ENCODE measurements around the gene TUBGCP3.
A peak's percentile ranks its signal among the peaks of the same experiment; 100 is the strongest.
"Not testable (repeated sequence)": the region's sequence is repeated elsewhere in the genome, so short reads cannot be mapped to it uniquely, and the experiment has no call there.

TUBGCP3 gene, protein sequence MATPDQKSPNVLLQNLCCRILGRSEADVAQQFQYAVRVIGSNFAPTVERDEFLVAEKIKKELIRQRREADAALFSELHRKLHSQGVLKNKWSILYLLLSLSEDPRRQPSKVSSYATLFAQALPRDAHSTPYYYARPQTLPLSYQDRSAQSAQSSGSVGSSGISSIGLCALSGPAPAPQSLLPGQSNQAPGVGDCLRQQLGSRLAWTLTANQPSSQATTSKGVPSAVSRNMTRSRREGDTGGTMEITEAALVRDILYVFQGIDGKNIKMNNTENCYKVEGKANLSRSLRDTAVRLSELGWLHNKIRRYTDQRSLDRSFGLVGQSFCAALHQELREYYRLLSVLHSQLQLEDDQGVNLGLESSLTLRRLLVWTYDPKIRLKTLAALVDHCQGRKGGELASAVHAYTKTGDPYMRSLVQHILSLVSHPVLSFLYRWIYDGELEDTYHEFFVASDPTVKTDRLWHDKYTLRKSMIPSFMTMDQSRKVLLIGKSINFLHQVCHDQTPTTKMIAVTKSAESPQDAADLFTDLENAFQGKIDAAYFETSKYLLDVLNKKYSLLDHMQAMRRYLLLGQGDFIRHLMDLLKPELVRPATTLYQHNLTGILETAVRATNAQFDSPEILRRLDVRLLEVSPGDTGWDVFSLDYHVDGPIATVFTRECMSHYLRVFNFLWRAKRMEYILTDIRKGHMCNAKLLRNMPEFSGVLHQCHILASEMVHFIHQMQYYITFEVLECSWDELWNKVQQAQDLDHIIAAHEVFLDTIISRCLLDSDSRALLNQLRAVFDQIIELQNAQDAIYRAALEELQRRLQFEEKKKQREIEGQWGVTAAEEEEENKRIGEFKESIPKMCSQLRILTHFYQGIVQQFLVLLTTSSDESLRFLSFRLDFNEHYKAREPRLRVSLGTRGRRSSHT

DNA sequence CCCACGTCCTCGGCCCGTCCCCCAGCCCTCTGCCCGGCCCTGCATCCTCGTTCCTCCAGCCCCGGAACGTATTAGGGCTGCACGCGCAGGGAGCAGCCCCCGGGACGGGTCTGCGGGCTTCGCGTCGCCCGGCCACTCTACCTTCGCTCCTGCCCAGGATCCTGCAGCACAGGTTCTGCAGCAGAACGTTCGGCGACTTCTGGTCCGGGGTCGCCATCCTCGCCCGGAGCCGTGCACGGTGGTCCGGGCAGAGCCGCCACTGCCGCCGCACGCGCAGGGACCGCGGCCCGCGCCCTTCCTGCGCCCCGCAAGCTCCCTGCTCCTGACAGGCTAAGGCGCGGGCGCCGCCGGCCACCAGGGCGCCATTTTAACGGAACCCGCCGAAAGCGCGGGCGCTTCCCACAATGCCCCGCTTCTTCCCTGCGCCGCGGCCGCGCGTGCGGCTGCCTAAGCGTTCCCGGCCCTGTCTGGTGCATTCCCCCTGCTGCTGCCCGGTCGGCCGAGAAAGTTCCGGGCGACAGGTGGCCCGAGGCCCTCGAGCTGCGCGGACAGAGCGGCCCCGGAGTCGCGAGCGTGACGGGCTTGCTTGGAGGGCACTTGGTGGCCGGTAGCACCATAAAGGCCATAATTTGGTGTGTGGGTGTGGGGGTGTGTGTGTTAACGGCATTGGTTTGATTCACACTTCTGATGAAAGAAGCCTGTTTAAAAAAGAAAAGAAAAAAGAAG lies at the start of gene TUBGCP3:
TUBGCP3 (minus strand) TSS at position 390 of the 726 bp plus-strand sequence; CDS start at position 217, 173 bp downstream.
- no peak for TF ChIP-seq CTCF (IDR thresholded peaks at IDR 0.05; ENCODE audit: insufficient read depth, low read depth, low read length, missing control alignments)
- DNase-seq (ENCODE audit: low read depth), result peak; percentile 93

GRCh38 chr13:112637017-112637801 lies 49.3 kb upstream of the TUBGCP3 start:
- DNase-seq (ENCODE audit: low read depth), result no peak
- no peak overlapping the region for H3K4me3 ChIP-seq (ENCODE audit: low read depth, low read length)
- TF ChIP-seq CTCF (IDR thresholded peaks at IDR 0.05; ENCODE audit: insufficient read depth, low read depth, low read length, missing control alignments), result no peak

More for the DNA sequence above, at the start of gene TUBGCP3:
- peak within 1 kb of the TSS; percentile 82 for H3K4me3 ChIP-seq (ENCODE audit: low read depth, low read length)

GRCh38 chr13:112636401-112636975 lies 48.5 kb upstream of the TUBGCP3 start:
- no peak for DNase-seq (ENCODE audit: low read depth)

GRCh38 chr13:112635323-112635722 lies 47.4 kb upstream of the TUBGCP3 start:
- H3K4me3 ChIP-seq (ENCODE audit: low read depth, low read length), result no peak overlapping the region
- DNase-seq (ENCODE audit: low read depth), result no peak
- TF ChIP-seq CTCF (IDR thresholded peaks at IDR 0.05; ENCODE audit: insufficient read depth, low read depth, low read length, missing control alignments), result no peak

More at GRCh38 chr13:112636401-112636975, 48.5 kb upstream of the TUBGCP3 start:
- no peak for TF ChIP-seq CTCF (IDR thresholded peaks at IDR 0.05; ENCODE audit: insufficient read depth, low read depth, low read length, missing control alignments)
- H3K4me3 ChIP-seq (ENCODE audit: low read depth, low read length), result no peak overlapping the region

GRCh38 chr13:112634102-112634501 lies 46.1 kb upstream of the TUBGCP3 start:
- DNase-seq (ENCODE audit: low read depth), result no peak
- no peak for TF ChIP-seq CTCF (IDR thresholded peaks at IDR 0.05; ENCODE audit: insufficient read depth, low read depth, low read length, missing control alignments)
- no peak overlapping the region for H3K4me3 ChIP-seq (ENCODE audit: low read depth, low read length)

DNA sequence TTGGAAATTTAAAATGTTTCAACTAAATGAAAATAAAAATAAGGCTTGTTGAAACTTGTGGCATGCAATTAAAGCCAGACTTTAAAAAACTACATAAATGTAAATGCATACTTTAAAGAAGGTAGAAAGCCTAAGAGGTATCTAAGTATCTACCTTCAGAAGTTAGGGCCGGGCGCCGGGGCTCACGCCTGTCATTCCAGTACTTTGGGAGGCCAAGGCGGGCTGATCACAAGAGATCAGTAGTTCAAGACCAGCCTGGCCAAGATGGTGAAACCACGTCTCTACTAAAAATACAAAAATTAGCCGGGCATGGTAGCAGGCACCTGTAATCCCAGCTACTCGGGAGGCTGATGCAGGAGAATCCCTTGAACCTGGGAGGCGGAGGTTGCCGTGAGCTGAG lies 42.3 kb upstream of the TUBGCP3 start:
- not testable (repeated sequence) for H3K4me3 ChIP-seq (ENCODE audit: low read depth, low read length)

More for the DNA sequence above, 42.3 kb upstream of the TUBGCP3 start:
- not testable (repeated sequence) for DNase-seq (ENCODE audit: low read depth)
